HEK293 (cell line): ENCODE data around the gene MED16.
A peak's percentile ranks its signal among the peaks of the same experiment; 100 is the strongest.

ENCODE experiments used
- CTCF ChIA-PET: fragments of 350-600 bp; formaldehyde crosslinking; extraction: SDS; loops from one replicate; lab custom pipeline; 2021; ENCODE audit warnings: antibody characterized with exemption; lab: Yijun Ruan, JAX
- POLR2A ChIA-PET: fragments of 300-600 bp; formaldehyde crosslinking; extraction: SDS; loops from one replicate; lab custom pipeline; 2020; ENCODE audit warnings: antibody characterized with exemption, inconsistent platforms; lab: Yijun Ruan, JAX
- H3K27ac ChIP-seq: fragments of 200-500 bp; sonication (Bioruptor generic); 2 replicates; pipeline ENCODE4 v1.5.1; 2014; ENCODE audit warnings: low read depth, low read length, control low read depth, inconsistent platforms; ENCODE audit errors: extremely low read depth
- H3K36me3 ChIP-seq, 2 experiments: fragments of 200-500 bp in 1 of 2; sonication (Bioruptor generic) in 1 of 2; 1 replicate in 1 of 2; 2 replicates in 1 of 2; pipeline ENCODE4 v1.5.1; 2014 to 2017; ENCODE audit warnings: inconsistent platforms in 2 of 2, low read length in 2 of 2; ENCODE audit not compliant: control insufficient read depth in 2 of 2, insufficient read depth in 1 of 2
- H3K4me1 ChIP-seq: fragments of 200-500 bp; sonication (Bioruptor generic); 2 replicates; pipeline ENCODE4 v1.5.1; 2014; ENCODE audit warnings: mild to moderate bottlenecking, low read length, inconsistent platforms; ENCODE audit not compliant: control insufficient read depth, insufficient read depth
- H3K4me3 ChIP-seq: 2 replicates; pipeline ENCODE4 v1.5.1; 2011; ENCODE audit warnings: low read depth, mild to moderate bottlenecking, control low read depth, low read length, moderate library complexity
- H3K9me3 ChIP-seq: fragments of 200-500 bp; sonication (Bioruptor generic); 2 replicates; pipeline ENCODE4 v1.5.1; 2014; ENCODE audit warnings: low read depth, low read length, inconsistent platforms; ENCODE audit not compliant: control insufficient read depth, insufficient read depth
- AEBP2 ChIP-seq: fragments of 450-650 bp; formaldehyde crosslinking; IDR thresholded peaks from 2 replicates; pipeline ENCODE4 v1.5.1; 2016; ENCODE audit warnings: missing biosample characterization, missing genetic modification characterization, borderline replicate concordance
- EGR2 ChIP-seq: fragments of 450-650 bp; formaldehyde crosslinking; IDR thresholded peaks from 2 replicates; pipeline ENCODE4 v1.5.1; 2016; ENCODE audit warnings: low read depth, missing biosample characterization, missing genetic modification characterization
- HIC1 ChIP-seq: fragments of 450-650 bp; formaldehyde crosslinking; IDR thresholded peaks from 2 replicates; pipeline ENCODE4 v1.5.1; 2016; ENCODE audit warnings: missing biosample characterization, missing genetic modification characterization
- KLF16 ChIP-seq: fragments of 450-650 bp; formaldehyde crosslinking; IDR thresholded peaks from 2 replicates; pipeline ENCODE4 v1.5.1; 2017; ENCODE audit warnings: missing biosample characterization, missing genetic modification characterization
- PBX3 ChIP-seq: sonication (generic); formaldehyde crosslinking; IDR thresholded peaks from 2 replicates; pipeline ENCODE4 v1.8.1; 2022; ENCODE audit warnings: mild to moderate bottlenecking, moderate library complexity, missing genetic modification reagents
- PRDM2 ChIP-seq: fragments of 450-650 bp; formaldehyde crosslinking; IDR thresholded peaks from 2 replicates; pipeline ENCODE4 v1.5.1; 2016; ENCODE audit warnings: missing biosample characterization, missing genetic modification characterization, borderline replicate concordance
- ZFP3 ChIP-seq: fragments of 450-650 bp; formaldehyde crosslinking; IDR thresholded peaks from 2 replicates; pipeline ENCODE4 v1.5.1; 2016; ENCODE audit warnings: low read depth, missing biosample characterization, missing genetic modification characterization
- ZNF248 ChIP-seq: fragments of 450-650 bp; formaldehyde crosslinking; IDR thresholded peaks from 2 replicates; pipeline ENCODE4 v1.5.1; 2017; ENCODE audit warnings: missing biosample characterization, missing genetic modification characterization
- ZNF404 ChIP-seq: fragments of 450-650 bp; formaldehyde crosslinking; IDR thresholded peaks from 2 replicates; pipeline ENCODE4 v1.5.1; 2017; ENCODE audit warnings: missing biosample characterization, missing genetic modification characterization
- ZNF561 ChIP-seq: fragments of 450-650 bp; IDR thresholded peaks from 2 replicates; pipeline ENCODE4 v1.5.1; 2018; ENCODE audit warnings: missing biosample characterization, missing genetic modification characterization, borderline replicate concordance
- ZNF639 ChIP-seq: fragments of 450-650 bp; formaldehyde crosslinking; IDR thresholded peaks from 2 replicates; pipeline ENCODE4 v1.5.1; 2016; ENCODE audit warnings: missing biosample characterization, missing genetic modification characterization
- ZNF670 ChIP-seq: fragments of 450-650 bp; formaldehyde crosslinking; IDR thresholded peaks from 2 replicates; pipeline ENCODE4 v1.5.1; 2016; ENCODE audit warnings: missing biosample characterization, missing genetic modification characterization, low read depth
- ZSCAN4 ChIP-seq: fragments of 450-650 bp; formaldehyde crosslinking; IDR thresholded peaks from 2 replicates; pipeline ENCODE4 v1.5.1; 2017; ENCODE audit warnings: missing biosample characterization, missing genetic modification characterization

Gene MED16

GRCh38 chr19:902093-902370 is 9.0 kb upstream of the MED16 start (continued):
- TF ChIP-seq AEBP2 (tag by site-specific recombination) (no peak), PBX3 (CRISPR knock-in tag) (no peak), ZNF248 (tag by site-specific recombination) (no peak), ZNF670 (no peak), ZNF404 (no peak)

- TF ChIP-seq ZFP3 = peak; percentile 84
- TF ChIP-seq PRDM2 (tag by site-specific recombination) = no peak
- TF ChIP-seq, all 188 proteins: peak for 1
- Histone ChIP-seq H3K36me3 (peaks cover 0 to 15% of the 10 kb centered on the region in 2 experiments; a peak in 1 of 3 replicates), H3K4me1 (no peaks in the 10 kb centered on the region; the same call in 1 of the 2 replicates), H3K9me3 (no peaks in the 10 kb centered on the region), H3K4me3 (no peak overlapping the region), H3K27ac (no peak overlapping the region)
- CTCF ChIA-PET = interaction anchor here (0.7 to 1.2 kb wide), 2 partner anchors 37 to 80 kb away, joined by 4 to 6 read pairs; no protein-coding TSS in a partner anchor
- POLR2A ChIA-PET = interaction anchor here (0.7 kb wide), 1 partner anchor 21 kb away, joined by 7 read pairs; no protein-coding TSS in a partner anchor
Measured at GRCh38 chr19:901216-902092, 8.5 kb upstream of the MED16 start.

GRCh38 chr19:900302-901111 is 7.5 kb upstream of the MED16 start:
- POLR2A ChIA-PET = interaction anchor here (0.7 kb wide), 1 partner anchor 20 kb away, joined by 7 read pairs; no protein-coding TSS in a partner anchor
- Histone ChIP-seq H3K27ac (no peak overlapping the region), H3K9me3 (no peaks in the 10 kb centered on the region), H3K36me3 (peaks cover 0 to 15% of the 10 kb centered on the region in 2 experiments; a peak in 1 of 3 replicates), H3K4me1 (no peaks in the 10 kb centered on the region; the same call in 1 of the 2 replicates), H3K4me3 (no peak overlapping the region)
- CTCF ChIA-PET = no interaction called here
- no peak for TF ChIP-seq PBX3 (CRISPR knock-in tag)
- no peak for TF ChIP-seq ZSCAN4 (tag by site-specific recombination)
- TF ChIP-seq EGR2 (tag by site-specific recombination) = peak; percentile 61
- 0 out of 2 replicates have a peak, but pooled peaks have one; percentile 17 for TF ChIP-seq KLF16 (tag by site-specific recombination)
- no peak for TF ChIP-seq ZNF561 (tag by site-specific recombination)
- no peak for TF ChIP-seq ZNF639 (tag by site-specific recombination)
- peak; percentile 53; the same call in 1 of the 2 replicates for TF ChIP-seq HIC1 (tag by site-specific recombination)
